Measurements from ENCODE around the gene NCAPH2.

NCAPH2 gene

DNA sequence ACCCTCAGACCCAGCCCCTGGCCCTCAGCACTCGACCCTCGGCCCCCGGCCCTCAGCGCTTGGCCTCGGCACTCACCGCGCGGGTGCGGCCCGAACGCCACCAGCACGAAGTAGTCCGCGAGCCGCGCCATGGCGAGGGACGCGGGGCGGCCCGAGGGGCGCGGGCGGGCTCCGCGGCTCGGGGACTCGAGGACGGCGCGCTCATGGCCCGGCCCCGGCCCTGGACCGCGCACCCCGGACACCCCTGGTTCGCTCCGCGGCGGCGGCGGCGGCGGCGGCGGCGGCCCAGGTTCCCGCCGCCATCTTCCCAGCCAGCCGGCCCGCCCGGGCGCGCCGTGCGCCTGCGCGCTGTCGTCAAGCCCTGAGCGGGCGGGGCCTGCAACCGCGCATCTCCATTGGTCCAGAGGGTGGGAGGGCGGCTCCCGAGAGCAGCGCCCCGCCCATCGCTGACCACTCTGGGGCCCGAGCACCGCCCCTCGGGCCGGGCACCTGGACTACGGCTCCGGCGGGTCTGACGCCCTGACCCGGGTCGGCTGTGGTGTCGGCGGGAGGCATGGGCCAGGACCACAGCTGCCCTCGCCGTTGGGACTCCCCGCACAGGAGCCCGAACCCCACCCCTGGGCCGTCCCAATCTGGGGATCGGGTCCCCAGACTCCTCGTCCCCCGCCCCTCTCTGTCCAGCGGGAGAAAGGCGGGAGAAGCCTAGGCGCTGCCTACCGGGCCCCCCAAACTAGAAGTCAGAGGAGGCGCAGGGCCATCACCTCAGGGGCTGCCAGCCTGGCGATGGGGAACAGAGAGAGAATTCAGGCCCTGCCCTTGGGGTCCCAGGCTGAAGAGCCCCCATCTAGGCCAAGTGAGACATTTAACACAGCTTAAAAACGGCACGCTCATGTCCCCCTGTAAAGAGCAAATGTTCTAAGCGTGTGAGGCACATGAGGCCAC, 33.0 kb upstream of the NCAPH2 start, which contains the start of gene SBF1:
Gene SBF1, minus strand, starts transcription at position 326 of the 942 bp plus-strand sequence. Its CDS starts 195 bp downstream, at position 131.
- TF ChIP-seq, protein P1, sequence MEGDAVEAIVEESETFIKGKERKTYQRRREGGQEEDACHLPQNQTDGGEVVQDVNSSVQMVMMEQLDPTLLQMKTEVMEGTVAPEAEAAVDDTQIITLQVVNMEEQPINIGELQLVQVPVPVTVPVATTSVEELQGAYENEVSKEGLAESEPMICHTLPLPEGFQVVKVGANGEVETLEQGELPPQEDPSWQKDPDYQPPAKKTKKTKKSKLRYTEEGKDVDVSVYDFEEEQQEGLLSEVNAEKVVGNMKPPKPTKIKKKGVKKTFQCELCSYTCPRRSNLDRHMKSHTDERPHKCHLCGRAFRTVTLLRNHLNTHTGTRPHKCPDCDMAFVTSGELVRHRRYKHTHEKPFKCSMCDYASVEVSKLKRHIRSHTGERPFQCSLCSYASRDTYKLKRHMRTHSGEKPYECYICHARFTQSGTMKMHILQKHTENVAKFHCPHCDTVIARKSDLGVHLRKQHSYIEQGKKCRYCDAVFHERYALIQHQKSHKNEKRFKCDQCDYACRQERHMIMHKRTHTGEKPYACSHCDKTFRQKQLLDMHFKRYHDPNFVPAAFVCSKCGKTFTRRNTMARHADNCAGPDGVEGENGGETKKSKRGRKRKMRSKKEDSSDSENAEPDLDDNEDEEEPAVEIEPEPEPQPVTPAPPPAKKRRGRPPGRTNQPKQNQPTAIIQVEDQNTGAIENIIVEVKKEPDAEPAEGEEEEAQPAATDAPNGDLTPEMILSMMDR (IDR thresholded peaks at IDR 0.05; ENCODE audit: low read depth, low read length): no peak
- in situ Hi-C loops (cut with HindIII; ENCODE audit: low sequenced_read_pairs): no loop called here
- DNase-seq (ENCODE audit: low read depth, low spot score): peak; percentile 85
- H3K4me3 ChIP-seq (ENCODE audit: low read depth, low read length): peak within 1 kb of the TSS; percentile 57

DNA sequence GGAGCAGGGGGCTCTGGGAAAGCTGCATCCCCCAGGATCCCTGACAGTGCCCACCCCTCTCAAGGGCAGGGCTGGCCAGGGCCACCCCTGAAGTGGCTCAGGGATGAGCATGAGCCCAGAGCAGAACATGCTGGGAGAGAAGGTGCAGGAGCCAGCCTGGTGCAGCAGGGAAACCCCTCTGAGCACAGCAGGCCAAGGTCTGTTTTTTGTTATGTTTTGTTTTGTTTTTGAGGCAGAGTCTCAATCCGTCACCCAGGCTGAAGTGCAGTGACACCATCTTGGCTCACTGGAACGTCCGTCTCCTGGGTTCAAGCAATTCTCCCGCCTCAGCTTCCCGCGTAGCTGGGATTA, 32.4 kb upstream of the NCAPH2 start:
- no peak for DNase-seq (ENCODE audit: low read depth, low spot score)
- H3K4me3 ChIP-seq (ENCODE audit: low read depth, low read length): no peak overlapping the region
- TF ChIP-seq, protein P1 (IDR thresholded peaks at IDR 0.05; ENCODE audit: low read depth, low read length): no peak
- in situ Hi-C loops (cut with HindIII; ENCODE audit: low sequenced_read_pairs): no loop called here

DNA sequence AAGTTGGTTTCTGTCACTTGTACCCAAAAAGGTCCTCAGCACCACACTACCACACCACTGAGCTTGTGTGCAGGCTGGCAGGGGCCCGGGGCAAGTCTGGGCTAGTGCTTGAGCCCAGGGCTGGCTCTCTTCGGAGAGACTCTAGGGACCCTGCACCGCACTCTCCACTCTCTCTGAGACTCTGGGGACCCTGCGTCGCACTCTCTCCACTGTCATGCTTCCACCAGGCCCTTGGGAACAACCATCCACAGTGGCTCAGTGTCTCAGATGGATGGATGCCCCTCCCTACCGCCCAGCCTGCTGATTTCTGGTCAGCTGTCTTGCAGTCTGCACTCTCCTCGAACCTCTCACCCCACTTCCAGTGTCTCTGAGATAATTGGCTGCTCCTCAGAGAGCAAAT, 31.2 kb upstream of the NCAPH2 start:
- H3K4me3 ChIP-seq (ENCODE audit: low read depth, low read length): no peak overlapping the region
- in situ Hi-C loops (cut with HindIII; ENCODE audit: low sequenced_read_pairs): no loop called here
- DNase-seq (ENCODE audit: low read depth, low spot score): no peak
- TF ChIP-seq, protein P1 (IDR thresholded peaks at IDR 0.05; ENCODE audit: low read depth, low read length): no peak

DNA sequence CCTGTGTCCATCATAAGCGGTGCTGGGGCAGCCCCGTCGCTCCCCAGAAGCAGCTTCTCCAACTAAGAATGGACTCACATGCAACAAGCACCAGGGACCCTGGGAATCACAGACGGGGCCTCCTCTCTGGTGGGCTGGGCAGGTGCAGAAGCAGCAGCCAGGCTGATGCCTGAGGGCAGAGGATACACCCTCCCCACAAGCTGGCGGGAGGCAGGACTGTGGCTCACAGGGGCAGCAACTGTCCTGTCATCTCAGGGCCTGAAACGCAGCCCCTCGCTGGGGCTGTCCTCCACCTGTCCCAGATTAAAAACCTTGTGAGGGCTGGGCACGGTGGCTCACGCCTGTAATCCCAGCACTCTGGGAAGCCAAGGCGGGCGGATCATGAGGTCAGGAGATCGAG, 30.1 kb upstream of the NCAPH2 start:
- in situ Hi-C loops (cut with HindIII; ENCODE audit: low sequenced_read_pairs): no loop called here
- no peak overlapping the region for H3K4me3 ChIP-seq (ENCODE audit: low read depth, low read length)
- TF ChIP-seq, protein P1 (IDR thresholded peaks at IDR 0.05; ENCODE audit: low read depth, low read length): no peak
- no peak for DNase-seq (ENCODE audit: low read depth, low spot score)

DNA sequence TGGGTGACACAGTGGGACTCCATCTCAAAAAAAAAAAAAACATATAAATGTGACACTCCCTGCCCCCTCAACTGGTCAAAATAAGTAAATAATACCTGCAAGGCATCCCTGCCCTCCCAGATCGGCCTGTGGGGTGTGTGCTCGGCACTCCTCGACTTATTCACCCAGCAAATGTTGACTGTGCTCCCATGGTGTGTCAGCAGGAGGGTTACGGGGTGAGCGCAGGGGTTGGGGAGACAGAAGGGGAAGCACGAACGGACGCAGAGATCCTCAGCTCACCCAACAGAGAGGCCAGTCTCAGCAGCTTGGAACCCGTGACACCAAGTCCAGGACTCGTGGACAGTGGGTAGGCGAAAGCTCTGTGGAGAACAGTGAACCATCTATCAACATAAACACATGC, 28.3 kb upstream of the NCAPH2 start:
- no peak overlapping the region for H3K4me3 ChIP-seq (ENCODE audit: low read depth, low read length)
- DNase-seq (ENCODE audit: low read depth, low spot score): no peak
- TF ChIP-seq, protein P1 (IDR thresholded peaks at IDR 0.05; ENCODE audit: low read depth, low read length): no peak
- in situ Hi-C loops (cut with HindIII; ENCODE audit: low sequenced_read_pairs): no loop called here

DNA sequence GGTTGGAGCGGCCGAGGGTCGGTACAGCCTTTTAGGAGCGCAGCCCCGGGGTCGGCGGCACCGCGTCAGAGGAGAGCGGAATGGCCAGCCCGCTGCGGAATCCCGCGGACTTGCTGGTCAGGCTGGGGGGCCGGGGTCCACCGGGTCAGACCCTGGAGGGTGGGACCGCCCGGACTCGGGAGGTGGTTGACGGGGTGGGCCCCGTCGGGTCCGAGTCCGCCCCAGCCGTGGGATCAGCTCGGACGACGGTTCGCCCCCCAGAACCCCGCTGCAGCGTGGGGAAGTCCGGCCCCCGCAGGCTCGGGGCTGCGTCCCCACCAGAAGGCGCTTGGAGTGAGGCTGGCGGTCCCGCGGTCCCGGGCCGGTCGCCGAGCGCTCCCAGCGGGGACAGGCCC, 27.0 kb upstream of the NCAPH2 start:
- peak overlapping the region; percentile 60 for H3K4me3 ChIP-seq (ENCODE audit: low read depth, low read length)
- no peak for DNase-seq (ENCODE audit: low read depth, low spot score)
- TF ChIP-seq, protein P1 (IDR thresholded peaks at IDR 0.05; ENCODE audit: low read depth, low read length): no peak
- in situ Hi-C loops (cut with HindIII; ENCODE audit: low sequenced_read_pairs): no loop called here
